ENCODE results near the gene TFF3.

DNA sequence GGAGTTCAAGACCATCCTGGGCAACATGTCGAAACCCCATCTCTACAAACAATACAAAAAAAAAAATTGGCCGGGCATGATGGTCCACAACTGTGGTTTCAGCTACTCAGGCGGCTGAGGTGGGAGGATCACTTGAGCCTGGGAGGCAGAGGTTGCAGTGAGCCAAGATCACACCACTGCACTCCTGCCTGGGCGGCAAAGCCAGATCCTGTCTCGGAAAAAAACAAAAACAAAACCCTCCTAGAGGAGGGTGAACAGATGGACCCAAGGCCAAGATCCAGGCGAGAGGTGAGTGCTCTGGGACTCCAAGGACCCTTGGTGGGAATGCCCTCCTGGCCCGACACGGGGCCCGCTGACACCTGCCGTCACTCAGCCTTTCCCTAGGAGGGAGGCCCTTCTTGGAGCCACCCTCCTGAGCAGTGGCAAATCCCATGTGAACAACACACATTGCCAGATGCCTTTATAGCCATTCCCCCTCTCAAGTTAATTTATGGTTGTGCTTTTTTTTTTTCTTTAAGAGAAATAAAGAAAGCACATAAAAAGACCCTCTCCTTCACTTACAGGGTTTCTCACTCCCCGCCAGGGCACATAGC lies 35.2 kb upstream of the TFF3 start:
- TF ChIP-seq POLR2AphosphoS5 (IDR thresholded peaks at IDR 0.05; ENCODE audit: low read depth) = no peak
- TF ChIP-seq CTCF (conservative IDR thresholded peaks at IDR 0.05; ENCODE audit: low read depth in 2 of 2) = no peak
- TF ChIP-seq CREB1 (CRISPR knock-in tag; IDR thresholded peaks at IDR 0.05; ENCODE audit: low read depth) = no peak
- TF ChIP-seq EZH2 (IDR thresholded peaks at IDR 0.05; ENCODE audit: low read depth, unreplicated experiment) = no peak
- no peak for TF ChIP-seq EZH2phosphoT487 (IDR thresholded peaks at IDR 0.05; ENCODE audit: unreplicated experiment)
- TF ChIP-seq JUNB (IDR thresholded peaks at IDR 0.05; ENCODE audit: unreplicated experiment) = no peak
- no peak for TF ChIP-seq ZNF331 (CRISPR knock-in tag; IDR thresholded peaks at IDR 0.05; ENCODE audit: low read depth)
- TF ChIP-seq, protein P1, sequence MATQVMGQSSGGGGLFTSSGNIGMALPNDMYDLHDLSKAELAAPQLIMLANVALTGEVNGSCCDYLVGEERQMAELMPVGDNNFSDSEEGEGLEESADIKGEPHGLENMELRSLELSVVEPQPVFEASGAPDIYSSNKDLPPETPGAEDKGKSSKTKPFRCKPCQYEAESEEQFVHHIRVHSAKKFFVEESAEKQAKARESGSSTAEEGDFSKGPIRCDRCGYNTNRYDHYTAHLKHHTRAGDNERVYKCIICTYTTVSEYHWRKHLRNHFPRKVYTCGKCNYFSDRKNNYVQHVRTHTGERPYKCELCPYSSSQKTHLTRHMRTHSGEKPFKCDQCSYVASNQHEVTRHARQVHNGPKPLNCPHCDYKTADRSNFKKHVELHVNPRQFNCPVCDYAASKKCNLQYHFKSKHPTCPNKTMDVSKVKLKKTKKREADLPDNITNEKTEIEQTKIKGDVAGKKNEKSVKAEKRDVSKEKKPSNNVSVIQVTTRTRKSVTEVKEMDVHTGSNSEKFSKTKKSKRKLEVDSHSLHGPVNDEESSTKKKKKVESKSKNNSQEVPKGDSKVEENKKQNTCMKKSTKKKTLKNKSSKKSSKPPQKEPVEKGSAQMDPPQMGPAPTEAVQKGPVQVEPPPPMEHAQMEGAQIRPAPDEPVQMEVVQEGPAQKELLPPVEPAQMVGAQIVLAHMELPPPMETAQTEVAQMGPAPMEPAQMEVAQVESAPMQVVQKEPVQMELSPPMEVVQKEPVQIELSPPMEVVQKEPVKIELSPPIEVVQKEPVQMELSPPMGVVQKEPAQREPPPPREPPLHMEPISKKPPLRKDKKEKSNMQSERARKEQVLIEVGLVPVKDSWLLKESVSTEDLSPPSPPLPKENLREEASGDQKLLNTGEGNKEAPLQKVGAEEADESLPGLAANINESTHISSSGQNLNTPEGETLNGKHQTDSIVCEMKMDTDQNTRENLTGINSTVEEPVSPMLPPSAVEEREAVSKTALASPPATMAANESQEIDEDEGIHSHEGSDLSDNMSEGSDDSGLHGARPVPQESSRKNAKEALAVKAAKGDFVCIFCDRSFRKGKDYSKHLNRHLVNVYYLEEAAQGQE (IDR thresholded peaks at IDR 0.05; ENCODE audit: unreplicated experiment) = no peak
- TF ChIP-seq NANOG (IDR thresholded peaks at IDR 0.05; ENCODE audit: borderline replicate concordance) = no peak
- no peak for TF ChIP-seq ZNF462 (CRISPR knock-in tag; IDR thresholded peaks at IDR 0.05)
- TF ChIP-seq, protein P2, sequence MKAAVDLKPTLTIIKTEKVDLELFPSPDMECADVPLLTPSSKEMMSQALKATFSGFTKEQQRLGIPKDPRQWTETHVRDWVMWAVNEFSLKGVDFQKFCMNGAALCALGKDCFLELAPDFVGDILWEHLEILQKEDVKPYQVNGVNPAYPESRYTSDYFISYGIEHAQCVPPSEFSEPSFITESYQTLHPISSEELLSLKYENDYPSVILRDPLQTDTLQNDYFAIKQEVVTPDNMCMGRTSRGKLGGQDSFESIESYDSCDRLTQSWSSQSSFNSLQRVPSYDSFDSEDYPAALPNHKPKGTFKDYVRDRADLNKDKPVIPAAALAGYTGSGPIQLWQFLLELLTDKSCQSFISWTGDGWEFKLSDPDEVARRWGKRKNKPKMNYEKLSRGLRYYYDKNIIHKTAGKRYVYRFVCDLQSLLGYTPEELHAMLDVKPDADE (IDR thresholded peaks at IDR 0.05) = no peak

Data from GM23338 (cell line).